GM21390 (cell line): ENCODE data around the gene ABCC1.

Experiments used
- ATAC-seq: cut with Tn5 transposase; IDR thresholded peaks from one replicate; pipeline ENCODE4 v1.9.1; 2021; ENCODE audit not compliant: unreplicated experiment

ABCC1 gene

DNA sequence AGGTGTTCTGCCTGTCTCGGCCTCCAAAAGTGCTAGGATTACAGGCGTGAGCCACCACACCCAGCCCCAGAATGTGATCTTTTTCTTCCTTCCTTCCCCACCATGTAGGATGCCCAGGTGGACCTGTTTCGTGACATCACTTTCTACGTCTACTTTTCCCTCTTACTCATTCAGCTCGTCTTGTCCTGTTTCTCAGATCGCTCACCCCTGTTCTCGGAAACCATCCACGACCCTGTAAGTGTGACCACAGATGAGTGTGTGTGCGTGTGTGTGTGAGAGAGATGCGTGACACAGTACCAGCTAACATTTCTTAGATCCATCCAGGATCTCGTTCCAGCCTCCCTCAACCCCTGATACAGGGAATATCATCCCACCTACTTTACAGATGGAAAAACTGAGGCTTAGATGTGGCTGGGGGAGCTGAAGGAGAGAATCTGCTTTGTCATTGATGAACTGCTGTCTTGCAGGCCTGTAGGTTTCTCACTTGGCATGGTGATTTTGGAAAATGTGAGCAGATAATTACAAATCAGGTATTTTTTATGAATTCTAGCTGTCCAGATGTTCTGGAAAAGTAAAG is 67.1 kb downstream of the ABCC1 start:
- ATAC-seq = no peak

DNA sequence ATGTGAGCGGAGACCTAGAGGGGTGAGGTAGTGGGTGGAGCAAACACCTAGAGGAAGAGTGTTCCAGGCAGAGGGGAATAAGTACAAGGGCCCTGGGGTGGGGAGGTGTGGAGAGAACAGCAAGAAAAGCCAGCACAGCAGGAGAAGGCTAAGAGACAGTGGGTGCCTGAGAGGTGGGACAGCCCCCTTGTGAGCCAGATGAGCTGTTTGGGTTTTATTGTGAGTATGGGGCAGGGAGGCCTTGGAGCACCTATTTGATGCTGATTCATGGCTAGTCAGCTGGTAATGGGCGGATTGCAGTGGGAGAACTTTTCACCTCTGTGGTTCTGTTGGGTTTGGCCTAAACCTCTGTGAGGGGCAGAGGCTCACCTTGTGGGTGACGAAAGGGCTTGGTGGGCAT is 68.4 kb downstream of the ABCC1 start:
- no peak for ATAC-seq

DNA sequence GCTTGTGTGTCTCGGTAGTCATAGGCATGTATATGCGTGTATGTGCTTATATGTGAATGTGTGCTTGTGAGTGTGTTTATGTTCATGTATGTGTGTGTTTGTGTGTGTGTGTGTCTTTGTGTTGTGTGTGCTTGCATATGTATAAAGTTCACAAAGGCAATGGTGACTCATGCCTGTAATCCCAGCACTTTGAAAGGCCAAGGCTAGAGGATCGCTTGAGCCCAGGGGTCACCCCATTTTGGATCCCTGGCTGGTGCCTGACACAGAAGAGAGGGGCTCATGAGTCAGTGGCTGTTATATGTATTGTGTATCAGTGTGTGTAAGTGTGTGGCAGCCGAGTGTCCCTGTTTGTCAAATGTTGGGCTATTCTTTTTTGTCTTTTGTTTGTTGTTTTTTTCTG is 69.3 kb downstream of the ABCC1 start:
- no peak for ATAC-seq

DNA sequence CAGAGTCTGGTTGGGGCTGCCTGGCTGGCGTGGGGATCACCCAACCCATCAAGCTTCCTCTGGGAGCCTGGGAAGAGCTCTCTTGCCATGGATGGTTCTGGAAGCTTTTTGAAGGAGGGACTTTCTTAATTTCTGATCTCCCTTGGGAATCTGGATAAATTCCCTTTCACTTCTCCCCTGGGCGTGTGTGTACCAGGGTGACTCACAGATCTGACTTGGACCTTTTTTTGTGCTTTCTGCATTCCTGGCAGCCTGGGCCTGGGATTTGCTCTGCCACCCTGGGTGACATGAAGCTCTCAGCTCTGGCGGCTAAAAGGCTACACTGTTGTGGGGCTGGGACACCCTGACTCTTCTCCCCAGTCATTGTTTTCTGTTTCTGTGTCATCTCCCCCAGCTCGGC is 70.1 kb downstream of the ABCC1 start:
- ATAC-seq = no peak

DNA sequence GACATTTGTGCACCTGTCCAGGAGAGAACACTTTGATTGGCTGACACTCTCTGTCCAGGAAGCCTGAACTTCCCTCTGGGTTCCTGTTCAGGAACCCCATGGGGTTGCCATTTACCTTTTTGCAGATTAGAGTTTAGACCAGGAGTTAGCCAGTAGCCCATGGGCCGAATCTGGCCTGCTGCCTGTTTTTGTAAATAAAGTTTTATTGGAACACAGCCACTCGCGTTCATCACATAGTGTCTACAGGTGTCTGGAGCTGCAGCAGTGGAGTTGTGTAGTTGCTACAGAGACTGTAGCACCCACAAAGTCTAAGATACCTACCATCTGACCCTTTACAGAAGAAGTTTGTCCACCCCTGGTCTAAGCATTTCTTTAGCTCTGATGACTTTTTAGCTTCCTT is 70.9 kb downstream of the ABCC1 start:
- no peak for ATAC-seq

DNA sequence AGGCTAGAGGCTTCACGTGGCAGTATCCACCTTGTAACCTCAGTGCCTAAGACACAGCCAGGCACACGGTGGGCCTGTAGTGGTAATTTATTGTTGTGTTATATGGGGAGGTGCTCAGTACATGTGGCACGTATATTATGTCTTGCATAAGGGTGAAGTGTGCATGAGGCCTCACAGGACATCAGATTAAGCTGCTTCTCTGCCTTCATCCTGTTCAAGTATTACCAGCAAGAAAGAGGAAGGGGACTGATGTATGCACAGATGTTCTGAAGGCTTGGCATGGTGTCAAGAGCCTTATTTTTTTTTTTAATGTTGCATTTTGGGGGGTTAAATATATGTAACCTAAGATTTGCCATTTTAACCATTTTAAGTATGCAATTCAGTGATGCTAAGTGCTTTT is 71.6 kb downstream of the ABCC1 start:
- no peak for ATAC-seq

DNA sequence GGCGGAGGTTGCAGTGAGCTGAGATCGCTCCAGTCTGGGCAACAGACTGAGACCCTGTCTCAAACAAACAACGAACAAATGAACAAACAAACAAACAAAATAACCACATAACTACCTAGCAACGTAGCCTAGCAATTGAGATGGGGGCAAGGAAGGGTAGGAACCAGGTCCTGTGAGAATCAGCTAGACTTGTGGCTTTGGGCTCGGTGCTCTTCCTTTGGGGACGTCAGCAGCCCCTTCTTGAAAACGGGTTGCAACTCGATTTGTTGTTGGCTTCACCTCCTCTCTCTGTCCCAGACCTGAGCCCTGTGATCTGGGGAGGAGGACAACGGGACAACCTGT is 72.2 kb downstream of the ABCC1 start:
- no peak for ATAC-seq

DNA sequence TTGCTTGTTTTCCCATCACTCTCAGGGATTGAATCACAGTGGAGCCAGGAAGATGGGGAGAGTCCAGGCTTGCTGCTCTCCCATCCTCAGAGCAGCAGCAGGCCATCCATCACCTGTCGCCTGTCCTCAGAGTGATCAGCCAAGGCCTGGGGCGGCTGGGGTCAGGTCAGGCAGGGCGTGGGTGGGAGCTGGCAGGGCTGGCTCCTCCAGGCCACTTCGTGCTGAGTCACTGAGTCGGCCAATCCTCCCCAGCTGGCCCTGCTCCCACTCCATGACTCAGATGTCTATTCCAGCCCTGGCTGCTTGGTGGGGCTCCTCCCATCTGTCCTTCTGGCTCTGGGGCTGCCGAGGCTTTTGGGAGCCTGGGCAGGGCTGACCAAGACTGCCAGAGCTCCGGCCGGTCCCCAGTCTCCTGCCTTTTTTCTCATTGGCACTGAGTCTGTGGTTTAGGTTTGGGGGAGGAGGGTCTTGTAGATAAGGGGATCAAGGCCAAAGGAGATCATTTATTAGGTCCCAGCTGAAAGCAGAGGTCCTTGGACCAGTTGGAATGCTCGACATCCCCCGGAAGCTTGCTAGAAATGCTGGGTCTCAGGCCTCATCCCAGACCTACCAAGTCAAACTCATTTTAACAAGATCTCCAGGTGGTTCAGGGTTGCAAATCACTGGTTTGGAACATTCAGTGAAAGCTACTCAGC is 72.7 kb downstream of the ABCC1 start:
- ATAC-seq = no peak

DNA sequence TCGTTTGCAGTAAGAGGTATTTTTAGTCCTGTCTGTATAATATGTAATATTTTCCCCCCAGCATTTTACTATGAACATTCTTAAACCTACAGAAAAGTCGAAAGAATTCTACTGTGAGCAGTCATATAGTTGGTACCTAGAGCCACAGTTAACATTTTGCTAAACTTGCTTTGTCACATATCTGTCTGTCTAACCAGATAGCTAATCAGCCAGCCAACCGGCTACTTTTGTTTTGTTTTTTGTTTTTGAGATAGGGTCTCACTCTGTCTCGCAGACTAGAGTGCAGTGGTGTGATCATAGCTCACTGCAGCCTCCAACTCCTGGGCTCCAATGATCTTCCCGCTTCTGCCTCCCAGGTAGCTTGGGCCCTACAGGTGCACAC is 73.3 kb downstream of the ABCC1 start:
- no peak for ATAC-seq

DNA sequence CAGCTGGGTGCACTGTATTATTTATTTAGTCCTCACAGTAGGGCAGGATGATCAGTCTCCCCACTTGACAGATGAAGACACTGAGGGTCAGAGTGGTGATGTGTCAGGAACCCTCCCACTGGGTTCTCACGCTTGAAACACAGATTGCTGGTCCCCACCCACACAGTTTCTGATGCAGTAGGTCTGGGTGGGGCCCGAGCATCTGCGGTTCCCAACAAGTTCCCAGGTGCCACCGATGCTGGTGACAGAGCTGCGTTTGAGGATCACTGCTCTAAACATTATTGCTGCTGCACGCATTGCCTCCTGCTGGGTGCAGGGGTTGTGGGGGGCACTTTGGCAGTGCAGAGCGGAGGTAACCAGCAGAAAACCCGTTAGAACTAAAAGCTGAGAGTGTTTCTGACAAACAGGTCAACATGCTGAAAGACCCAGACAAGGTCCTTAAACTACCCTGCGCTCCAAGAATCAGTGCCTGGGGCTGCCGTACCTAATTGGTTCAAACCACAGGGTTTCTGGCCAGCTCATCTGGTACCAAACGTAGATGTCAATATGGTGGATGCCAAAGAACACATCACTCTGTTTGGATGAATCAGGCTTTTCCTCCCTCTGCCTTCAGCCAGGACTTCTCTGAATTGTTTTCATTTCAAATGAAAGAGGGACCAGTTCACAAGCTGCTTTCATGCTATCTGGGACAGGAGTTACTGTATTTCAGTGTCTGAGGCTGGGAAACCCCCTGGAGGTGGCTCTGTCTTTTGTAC is 76.0 kb downstream of the ABCC1 start:
- no peak for ATAC-seq

DNA sequence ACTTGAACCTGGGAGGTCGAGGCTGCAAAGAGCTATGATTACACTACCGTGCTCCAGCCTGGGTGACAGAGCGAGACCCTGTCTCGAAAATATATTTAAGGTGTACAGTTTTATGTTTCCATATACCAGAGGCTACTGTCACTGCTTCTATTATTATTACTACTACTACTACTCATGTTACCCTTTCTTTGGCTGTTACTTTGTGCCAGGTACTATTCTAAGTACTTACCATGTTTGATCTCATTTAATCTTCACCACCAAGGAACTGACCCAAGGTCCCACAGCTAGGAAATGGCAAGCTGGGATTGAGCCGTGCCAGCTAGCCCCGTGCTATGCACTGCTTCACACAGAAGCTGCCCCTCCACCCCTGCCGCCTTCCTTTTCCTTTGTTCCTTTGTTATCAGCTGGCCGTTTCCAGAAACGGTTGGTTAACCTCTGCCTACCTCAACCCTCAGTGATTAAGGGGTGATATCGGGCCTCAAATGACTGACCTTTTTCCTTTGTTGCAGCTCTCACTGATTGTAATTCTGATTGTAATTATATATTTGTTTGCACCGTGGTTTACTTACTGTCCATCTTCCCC is 78.4 kb downstream of the ABCC1 start:
- ATAC-seq = no peak

DNA sequence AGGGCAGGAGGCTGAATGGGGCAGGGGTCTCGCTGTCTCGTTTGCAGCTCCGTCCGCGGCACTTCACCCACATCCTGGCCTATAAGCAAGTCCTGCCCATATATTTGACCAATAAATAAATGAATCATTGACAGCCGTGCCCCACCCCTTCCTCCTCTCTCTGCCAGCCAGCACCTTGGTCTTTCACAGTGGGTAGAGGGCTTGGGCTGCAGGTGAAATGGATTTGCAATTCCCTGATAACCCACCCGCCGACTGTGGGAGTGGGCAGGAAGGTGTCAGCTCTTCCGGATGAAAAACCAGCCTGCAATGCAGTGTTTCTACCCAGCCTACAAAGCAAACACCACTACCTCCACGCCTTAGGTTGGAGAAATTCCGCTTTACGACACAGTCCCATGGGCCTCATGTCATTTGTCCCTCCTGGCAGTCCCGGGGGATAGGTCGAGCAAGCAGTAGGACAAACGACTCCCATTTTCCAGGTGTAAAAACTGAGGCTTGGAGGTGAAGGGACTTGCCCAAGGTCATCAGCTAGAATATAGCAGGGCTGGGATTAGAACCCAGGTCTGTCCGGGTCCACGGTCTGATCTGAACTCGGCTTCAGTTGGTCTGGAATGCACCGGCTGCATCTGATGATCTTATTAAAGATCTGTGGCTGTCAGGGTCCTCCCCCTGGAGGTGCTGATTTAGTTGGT is 79.0 kb downstream of the ABCC1 start:
- ATAC-seq = no peak

DNA sequence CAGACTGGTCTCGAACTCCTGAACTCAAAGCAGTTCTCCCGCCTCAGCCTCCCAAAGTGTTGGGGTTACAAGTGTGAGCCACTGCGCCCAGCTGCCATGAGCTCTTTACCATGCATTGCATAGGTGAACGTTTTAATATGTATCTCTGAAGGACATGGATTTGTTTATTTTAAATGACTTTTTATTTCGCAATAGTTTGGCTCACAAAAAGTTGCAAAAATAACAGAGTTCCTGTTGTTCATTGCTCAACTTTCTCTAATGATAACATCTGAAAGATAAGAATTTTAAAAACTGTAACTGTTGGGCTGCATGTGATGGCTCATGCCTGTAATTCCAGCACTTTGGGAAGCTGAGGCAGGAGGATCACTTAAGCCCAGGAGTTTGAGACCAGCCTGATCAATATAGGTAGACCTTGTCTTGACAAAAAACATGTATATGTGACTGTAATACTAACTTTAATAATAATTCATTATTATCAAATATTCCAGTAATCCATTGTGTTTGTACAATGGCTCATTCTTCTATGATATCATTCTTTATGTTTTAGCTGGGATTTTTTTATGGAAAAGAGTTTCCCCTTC is 80.1 kb downstream of the ABCC1 start:
- ATAC-seq = no peak

DNA sequence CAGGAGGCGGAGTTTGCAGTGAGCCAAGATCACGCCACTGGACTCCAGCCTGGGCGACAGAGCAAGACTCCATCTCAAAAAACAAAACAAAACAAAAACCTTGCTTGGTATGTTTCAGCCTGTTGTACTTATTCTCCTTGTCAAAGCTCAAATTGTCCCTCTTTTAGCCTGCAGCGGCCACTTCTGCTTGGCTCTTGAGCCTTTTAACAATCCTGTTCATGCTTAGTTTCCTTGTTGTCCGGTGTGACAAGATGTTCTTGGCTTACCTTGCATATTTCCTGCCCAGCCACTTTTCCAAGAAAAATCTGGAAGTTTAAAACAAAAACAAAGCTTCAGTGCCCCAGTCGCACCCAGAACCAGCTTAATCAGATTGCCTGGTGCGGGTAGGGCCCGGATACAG is 81.0 kb downstream of the ABCC1 start:
- no peak for ATAC-seq

DNA sequence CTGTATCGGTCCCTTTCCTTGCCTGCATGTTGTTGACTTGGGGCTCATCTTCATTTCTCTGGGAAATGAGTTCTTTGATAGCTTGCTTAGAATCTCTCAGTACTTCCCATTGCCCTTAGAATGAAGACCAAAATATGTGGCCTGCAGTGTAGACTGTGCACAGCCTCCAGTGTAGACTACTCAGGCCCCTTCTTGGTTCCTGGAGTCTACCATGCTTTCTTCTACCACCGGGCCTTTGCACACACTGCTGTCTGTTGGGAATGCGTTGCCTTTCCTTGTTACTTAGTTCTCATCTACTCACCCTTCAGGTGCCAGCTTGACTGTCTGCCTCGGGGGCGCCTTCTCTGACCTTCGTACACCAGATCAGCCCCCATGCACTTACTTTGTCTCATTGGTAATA is 82.0 kb downstream of the ABCC1 start:
- no peak for ATAC-seq

DNA sequence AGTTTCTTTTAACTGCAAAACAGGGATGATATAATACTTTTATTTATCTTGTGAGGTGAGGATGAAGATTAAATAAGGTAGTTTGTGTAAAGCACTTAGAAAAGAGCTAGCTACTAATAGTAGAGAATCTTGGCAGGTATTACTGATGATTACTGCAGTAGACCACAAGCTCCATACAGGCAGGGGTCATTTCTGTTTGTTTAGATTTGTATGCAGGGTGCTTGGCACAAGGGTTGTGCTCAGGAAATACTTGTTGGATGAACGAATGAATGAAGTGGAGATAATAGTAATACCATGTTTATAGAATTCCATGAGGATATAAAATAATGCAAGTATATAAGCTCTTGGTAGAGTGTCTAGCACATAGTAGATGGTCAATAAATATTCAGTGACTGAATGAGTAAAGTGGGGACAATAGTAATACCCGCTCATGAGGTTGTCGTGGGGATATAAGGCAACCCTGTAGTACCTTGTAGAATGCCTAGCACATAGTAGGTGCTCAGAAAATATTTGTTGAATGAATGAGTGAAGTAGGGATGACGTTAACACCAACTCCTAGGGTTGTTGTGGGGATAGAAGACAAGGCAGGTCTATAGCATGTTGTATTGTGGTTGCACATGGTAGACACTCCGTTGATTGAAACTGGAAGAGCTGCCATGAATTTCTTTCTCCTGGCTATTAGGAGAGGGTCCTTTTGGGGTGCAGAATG is 83.0 kb downstream of the ABCC1 start:
- no peak for ATAC-seq

DNA sequence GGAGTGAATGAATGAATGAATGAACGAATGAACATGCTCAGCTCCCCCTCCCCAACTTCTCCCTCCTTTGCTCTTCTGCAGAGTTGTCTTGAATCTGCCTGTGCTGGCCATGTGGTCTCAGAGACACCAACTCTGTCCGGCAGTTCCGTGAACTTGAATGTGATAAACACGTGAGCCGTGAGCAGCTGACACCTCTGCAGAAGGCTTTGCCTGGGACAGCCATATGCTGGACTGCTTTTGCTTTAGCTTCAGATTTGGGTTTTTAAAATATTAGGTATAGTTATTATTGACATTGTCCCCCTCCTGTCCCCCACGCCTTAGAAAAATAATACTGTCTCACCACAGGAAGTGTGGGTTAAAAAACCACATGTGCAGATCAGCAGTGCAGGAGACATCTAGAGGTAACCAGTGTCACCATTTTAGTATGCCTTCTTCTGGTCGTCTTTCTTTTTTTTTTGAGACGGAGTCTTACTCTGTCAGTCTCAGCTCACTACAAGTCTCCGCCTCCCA is 83.8 kb downstream of the ABCC1 start:
- ATAC-seq = no peak

DNA sequence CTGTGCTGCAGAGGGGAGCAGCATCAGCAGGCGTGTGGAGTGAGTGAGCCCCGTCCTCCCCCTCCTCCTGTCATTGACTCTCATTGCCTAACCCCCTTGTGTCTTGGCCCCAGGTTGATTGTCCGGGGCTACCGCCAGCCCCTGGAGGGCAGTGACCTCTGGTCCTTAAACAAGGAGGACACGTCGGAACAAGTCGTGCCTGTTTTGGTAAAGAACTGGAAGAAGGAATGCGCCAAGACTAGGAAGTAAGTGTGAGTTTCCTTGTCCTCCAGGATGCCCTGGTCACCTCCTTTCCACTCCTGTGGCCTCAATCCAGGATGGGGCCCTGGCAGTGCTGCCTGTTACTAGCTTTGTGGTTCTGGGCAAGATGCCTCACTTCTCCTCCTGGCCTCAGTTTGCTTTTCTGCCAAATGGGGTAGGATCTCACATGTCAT is 87.0 kb downstream of the ABCC1 start:
- ATAC-seq = no peak

DNA sequence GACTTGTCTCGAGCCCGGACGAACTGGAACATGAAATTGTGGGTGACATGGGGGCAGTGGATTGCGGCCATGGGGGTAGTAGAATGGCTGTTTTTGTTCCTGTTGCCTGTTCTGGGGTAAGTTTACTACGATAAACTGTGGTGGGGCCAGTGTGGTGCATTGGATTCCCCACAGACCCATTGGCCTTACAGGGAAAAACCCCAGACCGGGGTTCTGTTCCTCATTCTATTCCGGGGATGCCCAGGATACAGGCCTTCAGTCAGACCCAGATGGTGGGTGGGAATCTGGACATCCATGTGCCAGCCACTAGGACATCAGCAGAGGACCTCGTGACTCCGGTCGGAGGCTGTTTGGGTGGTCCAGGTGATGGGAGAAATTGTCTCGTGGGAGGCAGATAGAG is 88.1 kb downstream of the ABCC1 start:
- no peak for ATAC-seq

DNA sequence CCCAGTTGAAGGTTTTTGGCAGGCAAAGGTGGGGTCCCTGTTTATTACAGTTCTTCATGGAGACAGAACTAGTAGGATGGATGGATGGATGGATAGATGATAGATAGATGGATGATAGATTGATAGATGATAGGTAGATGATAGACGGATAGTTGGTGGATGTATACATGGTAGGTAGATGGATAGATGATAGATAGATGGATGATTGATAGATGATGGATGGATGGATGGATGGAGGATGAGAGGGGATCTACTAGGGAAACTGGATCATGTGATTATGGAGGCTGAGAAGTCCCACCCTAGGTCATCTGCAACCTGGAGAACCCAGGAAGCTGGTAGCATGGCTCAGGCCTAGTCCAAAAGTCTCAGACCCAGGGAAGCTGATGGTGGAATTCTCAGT is 88.6 kb downstream of the ABCC1 start:
- no peak for ATAC-seq
